ENCODE measurements around the gene RIC1.
"Not testable (repeated sequence)": the region's sequence is repeated elsewhere in the genome, so short reads cannot be mapped to it uniquely, and the experiment has no call there.

Gene RIC1

GRCh38 chr9:5646116-5646515 is 17.2 kb downstream of the RIC1 start:
- no peak overlapping the region for H3K9ac ChIP-seq (ENCODE audit: low read length)
- H3K4me3 ChIP-seq (ENCODE audit: low read length) = no peak overlapping the region
- no peaks in the 10 kb centered on the region for H3K4me1 ChIP-seq (ENCODE audit: control insufficient read depth, insufficient read depth, low read length)
- H3K9me3 ChIP-seq (ENCODE audit: control insufficient read depth, low read length) = no peaks in the 10 kb centered on the region
- no peaks in the 10 kb centered on the region for H3K27me3 ChIP-seq (ENCODE audit: control insufficient read depth, insufficient read depth, low read length)
- no peaks in the 10 kb centered on the region for H3K36me3 ChIP-seq (ENCODE audit: control insufficient read depth, insufficient read depth, low read length)

- Histone ChIP-seq H3K4me1 (ENCODE audit: control insufficient read depth, insufficient read depth, low read length) (no peaks in the 10 kb centered on the region), H3K36me3 (ENCODE audit: control insufficient read depth, insufficient read depth, low read length) (no peaks in the 10 kb centered on the region), H3K4me3 (ENCODE audit: low read length) (no peak overlapping the region), H3K9me3 (ENCODE audit: control insufficient read depth, low read length) (no peaks in the 10 kb centered on the region), H3K9ac (ENCODE audit: low read length) (no peak overlapping the region), H3K27me3 (ENCODE audit: control insufficient read depth, insufficient read depth, low read length) (no peaks in the 10 kb centered on the region)
Measured at GRCh38 chr9:5650356-5651105, 21.6 kb downstream of the RIC1 start.

- no peaks in the 10 kb centered on the region for H3K4me1 ChIP-seq (ENCODE audit: control insufficient read depth, insufficient read depth, low read length)
- H3K4me3 ChIP-seq (ENCODE audit: low read length) = no peak overlapping the region
- no peaks in the 10 kb centered on the region for H3K27me3 ChIP-seq (ENCODE audit: control insufficient read depth, insufficient read depth, low read length)
- no peaks in the 10 kb centered on the region for H3K9me3 ChIP-seq (ENCODE audit: control insufficient read depth, low read length)
- no peaks in the 10 kb centered on the region for H3K36me3 ChIP-seq (ENCODE audit: control insufficient read depth, insufficient read depth, low read length)
- no peak overlapping the region for H3K9ac ChIP-seq (ENCODE audit: low read length)
Measured at GRCh38 chr9:5651246-5651645, 22.3 kb downstream of the RIC1 start.

- no peaks in the 10 kb centered on the region for H3K36me3 ChIP-seq (ENCODE audit: control insufficient read depth, insufficient read depth, low read length)
- no peaks in the 10 kb centered on the region for H3K4me1 ChIP-seq (ENCODE audit: control insufficient read depth, insufficient read depth, low read length)
- no peaks in the 10 kb centered on the region for H3K9me3 ChIP-seq (ENCODE audit: control insufficient read depth, low read length)
Measured at GRCh38 chr9:5652821-5653220, 23.9 kb downstream of the RIC1 start.

GRCh38 chr9:5662804-5663203 is 33.9 kb downstream of the RIC1 start:
- not testable (repeated sequence) for H3K4me1 ChIP-seq (ENCODE audit: control insufficient read depth, insufficient read depth, low read length); H3K9me3 ChIP-seq (ENCODE audit: control insufficient read depth, low read length); H3K27me3 ChIP-seq (ENCODE audit: control insufficient read depth, insufficient read depth, low read length); H3K4me3 ChIP-seq (ENCODE audit: low read length); H3K36me3 ChIP-seq (ENCODE audit: control insufficient read depth, insufficient read depth, low read length); H3K9ac ChIP-seq (ENCODE audit: low read length)

More at GRCh38 chr9:5652821-5653220, 23.9 kb downstream of the RIC1 start:
- H3K4me3 ChIP-seq (ENCODE audit: low read length) = no peak overlapping the region
- H3K9ac ChIP-seq (ENCODE audit: low read length) = no peak overlapping the region
- no peaks in the 10 kb centered on the region for H3K27me3 ChIP-seq (ENCODE audit: control insufficient read depth, insufficient read depth, low read length)

- Histone ChIP-seq H3K36me3 (ENCODE audit: control insufficient read depth, insufficient read depth, low read length) (no peaks in the 10 kb centered on the region), H3K4me1 (ENCODE audit: control insufficient read depth, insufficient read depth, low read length) (no peaks in the 10 kb centered on the region), H3K9me3 (ENCODE audit: control insufficient read depth, low read length) (no peaks in the 10 kb centered on the region), H3K9ac (ENCODE audit: low read length) (no peak overlapping the region), H3K4me3 (ENCODE audit: low read length) (no peak overlapping the region), H3K27me3 (ENCODE audit: control insufficient read depth, insufficient read depth, low read length) (no peaks in the 10 kb centered on the region)
Measured at GRCh38 chr9:5665059-5665458, 36.2 kb downstream of the RIC1 start.

- no peaks in the 10 kb centered on the region for H3K27me3 ChIP-seq (ENCODE audit: control insufficient read depth, insufficient read depth, low read length)
- H3K36me3 ChIP-seq (ENCODE audit: control insufficient read depth, insufficient read depth, low read length) = no peaks in the 10 kb centered on the region
- no peak overlapping the region for H3K4me3 ChIP-seq (ENCODE audit: low read length)
- H3K9ac ChIP-seq (ENCODE audit: low read length) = no peak overlapping the region
- H3K4me1 ChIP-seq (ENCODE audit: control insufficient read depth, insufficient read depth, low read length) = no peaks in the 10 kb centered on the region
- no peaks in the 10 kb centered on the region for H3K9me3 ChIP-seq (ENCODE audit: control insufficient read depth, low read length)
Measured at GRCh38 chr9:5667391-5667790, 38.5 kb downstream of the RIC1 start.

GRCh38 chr9:5670079-5670478 is 41.2 kb downstream of the RIC1 start:
- Histone ChIP-seq H3K36me3 (ENCODE audit: control insufficient read depth, insufficient read depth, low read length) (no peaks in the 10 kb centered on the region), H3K4me1 (ENCODE audit: control insufficient read depth, insufficient read depth, low read length) (peaks cover 4% of the 10 kb centered on the region), H3K4me3 (ENCODE audit: low read length) (no peak overlapping the region), H3K9ac (ENCODE audit: low read length) (no peak overlapping the region), H3K9me3 (ENCODE audit: control insufficient read depth, low read length) (no peaks in the 10 kb centered on the region), H3K27me3 (ENCODE audit: control insufficient read depth, insufficient read depth, low read length) (no peaks in the 10 kb centered on the region)

- Histone ChIP-seq H3K36me3 (ENCODE audit: control insufficient read depth, insufficient read depth, low read length) (no peaks in the 10 kb centered on the region), H3K9me3 (ENCODE audit: control insufficient read depth, low read length) (no peaks in the 10 kb centered on the region), H3K4me1 (ENCODE audit: control insufficient read depth, insufficient read depth, low read length) (peaks cover 4% of the 10 kb centered on the region), H3K9ac (ENCODE audit: low read length) (no peak overlapping the region), H3K4me3 (ENCODE audit: low read length) (no peak overlapping the region), H3K27me3 (ENCODE audit: control insufficient read depth, insufficient read depth, low read length) (no peaks in the 10 kb centered on the region)
Measured at GRCh38 chr9:5671711-5672353, 42.9 kb downstream of the RIC1 start.

GRCh38 chr9:5675046-5675445 is 46.1 kb downstream of the RIC1 start:
- not testable (repeated sequence) for H3K4me1 ChIP-seq (ENCODE audit: control insufficient read depth, insufficient read depth, low read length); H3K9me3 ChIP-seq (ENCODE audit: control insufficient read depth, low read length); H3K27me3 ChIP-seq (ENCODE audit: control insufficient read depth, insufficient read depth, low read length); H3K36me3 ChIP-seq (ENCODE audit: control insufficient read depth, insufficient read depth, low read length); H3K9ac ChIP-seq (ENCODE audit: low read length); H3K4me3 ChIP-seq (ENCODE audit: low read length)

- H3K27me3 ChIP-seq (ENCODE audit: control insufficient read depth, insufficient read depth, low read length); H3K4me3 ChIP-seq (ENCODE audit: low read length); H3K36me3 ChIP-seq (ENCODE audit: control insufficient read depth, insufficient read depth, low read length); H3K4me1 ChIP-seq (ENCODE audit: control insufficient read depth, insufficient read depth, low read length); H3K9me3 ChIP-seq (ENCODE audit: control insufficient read depth, low read length); H3K9ac ChIP-seq (ENCODE audit: low read length): not testable (repeated sequence)
Measured at GRCh38 chr9:5683591-5683990, 54.7 kb downstream of the RIC1 start.

- Histone ChIP-seq H3K9me3 (ENCODE audit: control insufficient read depth, low read length) (no peaks in the 10 kb centered on the region), H3K9ac (ENCODE audit: low read length) (no peak overlapping the region), H3K4me3 (ENCODE audit: low read length) (no peak overlapping the region), H3K27me3 (ENCODE audit: control insufficient read depth, insufficient read depth, low read length) (no peaks in the 10 kb centered on the region), H3K36me3 (ENCODE audit: control insufficient read depth, insufficient read depth, low read length) (no peaks in the 10 kb centered on the region), H3K4me1 (ENCODE audit: control insufficient read depth, insufficient read depth, low read length) (no peaks in the 10 kb centered on the region)
Measured at GRCh38 chr9:5684101-5684500, 55.2 kb downstream of the RIC1 start.
